HG02938 (cell line): ENCODE measurements around the gene MKRN2OS.
"Not testable (repeated sequence)": the region's sequence is repeated elsewhere in the genome, so short reads cannot be mapped to it uniquely, and the experiment has no call there.

ENCODE experiments used
- ATAC-seq: cut with Tn5 transposase; IDR thresholded peaks from one replicate; pipeline ENCODE4 v1.9.1; 2021; ENCODE audit warnings: mild to moderate bottlenecking, moderate library complexity; ENCODE audit not compliant: unreplicated experiment

Gene MKRN2OS

GRCh38 chr3:12562451-12562850 lies 17.2 kb upstream of the MKRN2OS start:
- no peak for ATAC-seq

- no peak for ATAC-seq
These were observed 16.1 kb upstream of the MKRN2OS start for GRCh38 chr3:12561397-12561796.

- ATAC-seq = no peak
These were observed 15.3 kb upstream of the MKRN2OS start for GRCh38 chr3:12560505-12561190.

- no peak for ATAC-seq
These were observed 14.2 kb upstream of the MKRN2OS start for GRCh38 chr3:12559520-12559919.

- ATAC-seq = no peak
These were observed 13.4 kb upstream of the MKRN2OS start for GRCh38 chr3:12558706-12559105.

- ATAC-seq = no peak
These were observed 12.3 kb upstream of the MKRN2OS start for GRCh38 chr3:12557473-12558100.

- peak; percentile 79 for ATAC-seq
These were observed 11.6 kb upstream of the MKRN2OS start, which contains the start of gene MKRN2 for GRCh38 chr3:12556690-12557472. Gene MKRN2, plus strand, starts transcription at chr3:12557087. Its CDS starts 64 bp downstream, at chr3:12557151.

GRCh38 chr3:12556314-12556689 lies 11.0 kb upstream of the MKRN2OS start:
- ATAC-seq = peak; percentile 2

- ATAC-seq = no peak
These were observed 8.7 kb upstream of the MKRN2OS start for GRCh38 chr3:12553921-12554391.

GRCh38 chr3:12549971-12550760 lies 4.9 kb upstream of the MKRN2OS start:
- ATAC-seq = no peak

- ATAC-seq = no peak
These were observed 437 bp downstream of the MKRN2OS start for GRCh38 chr3:12544652-12545472.

- not testable (repeated sequence) for ATAC-seq
These were observed 1.8 kb downstream of the MKRN2OS start for GRCh38 chr3:12543497-12543896.

- no peak for ATAC-seq
These were observed 3.7 kb downstream of the MKRN2OS start for GRCh38 chr3:12541625-12542024.

- no peak for ATAC-seq
These were observed 8.9 kb downstream of the MKRN2OS start for GRCh38 chr3:12536423-12536822.

- ATAC-seq = no peak
These were observed 13.1 kb downstream of the MKRN2OS start for GRCh38 chr3:12532182-12532581.

GRCh38 chr3:12527757-12528143 lies 17.5 kb downstream of the MKRN2OS start:
- ATAC-seq = no peak

- no peak for ATAC-seq
These were observed 22.6 kb downstream of the MKRN2OS start for GRCh38 chr3:12522721-12523120.

- ATAC-seq = no peak
These were observed 24.3 kb downstream of the MKRN2OS start for GRCh38 chr3:12521010-12521409.

- ATAC-seq = no peak
These were observed 26.9 kb downstream of the MKRN2OS start for GRCh38 chr3:12518261-12519028.
